Measurements from ENCODE around the gene SCIN. TPM values are rescaled to one million over a fixed set of nuclear protein-coding genes. Genes with fewer than 3 reads are reported as not detected.
"Not testable (repeated sequence)": the region's sequence is repeated elsewhere in the genome, so short reads cannot be mapped to it uniquely, and the experiment has no call there.

SCIN gene
- total RNA-seq, 1 experiment from 2014 or later = 0.39 TPM

- Histone ChIP-seq H3K36me3 (ENCODE audit: insufficient read depth, low read length, poor library complexity, severe bottlenecking) (no peaks in the 10 kb centered on the region), H3K9me3 (ENCODE audit: low read depth, low read length, poor library complexity, severe bottlenecking) (no peaks in the 10 kb centered on the region), H3K4me1 (ENCODE audit: insufficient read depth, low read length, poor library complexity, severe bottlenecking) (no peaks in the 10 kb centered on the region), H3K27me3 (replicated peaks; ENCODE audit: insufficient read depth, low read depth, low read length, poor library complexity) (no peaks in the 10 kb centered on the region), H3K27ac (ENCODE audit: low read depth, low read length, poor library complexity, severe bottlenecking) (no peak overlapping the region), H3K4me3 (ENCODE audit: low read depth, low read length, poor library complexity, severe bottlenecking) (no peak overlapping the region)
- ChIA-PET CTCF (no interaction called here), POLR2A (ENCODE audit: low non-redundant PET) (no interaction called here)
- no TSS peak for BruUV-seq (replicated peaks)
- no peak for TF ChIP-seq CTCF (conservative IDR thresholded peaks at IDR 0.05; ENCODE audit: low read depth, low read length)
- no peak for TF ChIP-seq EZH2 (IDR thresholded peaks at IDR 0.05; ENCODE audit: borderline replicate concordance, low read depth, low read length, poor library complexity, severe bottlenecking)
- intact Hi-C loops (cut with micrococcal nuclease; ENCODE audit: unreplicated experiment) = no loop called here
- DNase-seq (ENCODE audit: low spot score) = no peak
Observed at GRCh38 chr7:12553416-12553815, 17.1 kb upstream of the SCIN start.

GRCh38 chr7:12554351-12554750 is 16.2 kb upstream of the SCIN start:
- BruUV-seq (replicated peaks) = no TSS peak
- no peaks in the 10 kb centered on the region for H3K27me3 ChIP-seq (replicated peaks; ENCODE audit: insufficient read depth, low read depth, low read length, poor library complexity)
- POLR2A ChIA-PET (ENCODE audit: low non-redundant PET) = no interaction called here
- no peaks in the 10 kb centered on the region for H3K9me3 ChIP-seq (ENCODE audit: low read depth, low read length, poor library complexity, severe bottlenecking)
- intact Hi-C loops (cut with micrococcal nuclease; ENCODE audit: unreplicated experiment) = no loop called here
- H3K36me3 ChIP-seq (ENCODE audit: insufficient read depth, low read length, poor library complexity, severe bottlenecking) = no peaks in the 10 kb centered on the region
- no peak overlapping the region for H3K4me3 ChIP-seq (ENCODE audit: low read depth, low read length, poor library complexity, severe bottlenecking)
- H3K4me1 ChIP-seq (ENCODE audit: insufficient read depth, low read length, poor library complexity, severe bottlenecking) = no peaks in the 10 kb centered on the region
- CTCF ChIA-PET = no interaction called here
- TF ChIP-seq CTCF (conservative IDR thresholded peaks at IDR 0.05; ENCODE audit: low read depth, low read length) = no peak
- TF ChIP-seq EZH2 (IDR thresholded peaks at IDR 0.05; ENCODE audit: borderline replicate concordance, low read depth, low read length, poor library complexity, severe bottlenecking) = no peak
- H3K27ac ChIP-seq (ENCODE audit: low read depth, low read length, poor library complexity, severe bottlenecking) = no peak overlapping the region
- no peak for DNase-seq (ENCODE audit: low spot score)

DNA sequence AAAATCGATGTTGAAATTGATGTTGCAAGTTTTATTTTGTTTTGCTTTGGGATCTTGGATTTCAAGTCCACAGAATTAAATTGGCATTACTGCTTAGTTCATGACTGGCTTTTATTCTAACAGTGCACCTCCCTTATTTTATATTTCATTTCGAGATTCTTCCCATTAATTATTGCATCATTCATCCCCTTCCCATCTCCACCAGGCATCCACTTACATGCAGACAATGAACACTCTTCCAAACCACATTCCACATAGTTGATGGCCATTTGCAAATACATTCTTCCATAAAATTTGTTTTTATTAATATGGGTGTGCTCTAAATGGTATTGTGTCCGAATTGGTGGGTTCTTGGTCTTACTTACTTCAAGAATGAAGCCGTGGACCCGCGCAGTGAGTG is 15.6 kb upstream of the SCIN start:
- BruUV-seq (replicated peaks) = no TSS peak
- Histone ChIP-seq H3K27me3 (replicated peaks; ENCODE audit: insufficient read depth, low read depth, low read length, poor library complexity) (no peaks in the 10 kb centered on the region), H3K36me3 (ENCODE audit: insufficient read depth, low read length, poor library complexity, severe bottlenecking) (no peaks in the 10 kb centered on the region), H3K4me3 (ENCODE audit: low read depth, low read length, poor library complexity, severe bottlenecking) (no peak overlapping the region), H3K4me1 (ENCODE audit: insufficient read depth, low read length, poor library complexity, severe bottlenecking) (no peaks in the 10 kb centered on the region), H3K27ac (ENCODE audit: low read depth, low read length, poor library complexity, severe bottlenecking) (no peak overlapping the region), H3K9me3 (ENCODE audit: low read depth, low read length, poor library complexity, severe bottlenecking) (no peaks in the 10 kb centered on the region)
- TF ChIP-seq EZH2 (IDR thresholded peaks at IDR 0.05; ENCODE audit: borderline replicate concordance, low read depth, low read length, poor library complexity, severe bottlenecking) (no peak), CTCF (conservative IDR thresholded peaks at IDR 0.05; ENCODE audit: low read depth, low read length) (no peak)
- CTCF ChIA-PET = no interaction called here
- DNase-seq (ENCODE audit: low spot score) = no peak
- intact Hi-C loops (cut with micrococcal nuclease; ENCODE audit: unreplicated experiment) = no loop called here
- POLR2A ChIA-PET (ENCODE audit: low non-redundant PET) = no interaction called here

GRCh38 chr7:12555695-12556094 is 14.8 kb upstream of the SCIN start:
- H3K27me3 ChIP-seq (replicated peaks; ENCODE audit: insufficient read depth, low read depth, low read length, poor library complexity); H3K9me3 ChIP-seq (ENCODE audit: low read depth, low read length, poor library complexity, severe bottlenecking); CTCF ChIA-PET; BruUV-seq (replicated peaks); H3K4me1 ChIP-seq (ENCODE audit: insufficient read depth, low read length, poor library complexity, severe bottlenecking); DNase-seq (ENCODE audit: low spot score); POLR2A ChIA-PET (ENCODE audit: low non-redundant PET); H3K27ac ChIP-seq (ENCODE audit: low read depth, low read length, poor library complexity, severe bottlenecking); intact Hi-C loops (cut with micrococcal nuclease; ENCODE audit: unreplicated experiment); H3K4me3 ChIP-seq (ENCODE audit: low read depth, low read length, poor library complexity, severe bottlenecking); H3K36me3 ChIP-seq (ENCODE audit: insufficient read depth, low read length, poor library complexity, severe bottlenecking): not testable (repeated sequence)

DNA sequence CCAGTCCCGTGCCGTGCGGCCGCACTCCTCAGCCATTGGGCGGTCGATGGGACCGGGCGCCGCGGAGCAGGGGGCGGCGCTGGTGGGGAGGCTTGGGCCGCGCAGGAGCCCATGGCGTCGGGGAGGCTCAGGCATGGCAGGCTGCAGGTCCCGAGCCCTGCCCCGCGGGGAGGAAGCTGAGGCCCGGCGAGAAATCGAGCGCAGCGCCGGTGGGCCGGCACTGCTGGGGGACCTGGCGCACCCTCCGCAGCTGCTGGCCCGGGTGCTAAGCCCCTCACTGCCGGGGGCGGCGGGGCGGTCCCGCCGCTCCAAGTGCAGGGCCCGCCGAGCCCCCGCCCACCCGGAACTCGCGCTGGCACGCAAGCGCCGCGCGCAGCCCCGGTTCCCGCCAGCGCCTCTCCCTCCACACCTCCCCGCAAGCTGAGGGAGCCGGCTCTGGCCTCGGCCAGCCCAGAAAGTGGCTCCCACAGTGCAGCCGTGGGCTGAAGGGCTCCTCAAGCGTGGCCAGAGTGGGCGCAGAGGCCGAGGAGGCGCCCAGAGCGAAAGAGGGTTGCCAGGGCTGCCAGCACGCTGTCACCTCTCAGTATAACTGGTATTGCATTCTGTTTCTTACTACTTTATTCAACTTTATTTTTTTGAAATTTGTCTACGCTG is 14.3 kb upstream of the SCIN start:
- H3K4me1 ChIP-seq (ENCODE audit: insufficient read depth, low read length, poor library complexity, severe bottlenecking); H3K27me3 ChIP-seq (replicated peaks; ENCODE audit: insufficient read depth, low read depth, low read length, poor library complexity); intact Hi-C loops (cut with micrococcal nuclease; ENCODE audit: unreplicated experiment); DNase-seq (ENCODE audit: low spot score); H3K36me3 ChIP-seq (ENCODE audit: insufficient read depth, low read length, poor library complexity, severe bottlenecking); CTCF ChIA-PET; BruUV-seq (replicated peaks); H3K27ac ChIP-seq (ENCODE audit: low read depth, low read length, poor library complexity, severe bottlenecking); H3K4me3 ChIP-seq (ENCODE audit: low read depth, low read length, poor library complexity, severe bottlenecking); POLR2A ChIA-PET (ENCODE audit: low non-redundant PET); H3K9me3 ChIP-seq (ENCODE audit: low read depth, low read length, poor library complexity, severe bottlenecking): not testable (repeated sequence)

Data from A673 (cell line).